Mesodermal cell (in vitro differentiated cells): Measurements from ENCODE around the gene AXIN1.
"Not testable (repeated sequence)": the region's sequence is repeated elsewhere in the genome, so short reads cannot be mapped to it uniquely, and the experiment has no call there.

Source experiments
- H3K27ac ChIP-seq: 2 replicates; pipeline ENCODE4 v1.7.0; 2013; ENCODE audit warnings: mild to moderate bottlenecking, low read depth, low read length, moderate library complexity; ENCODE audit not compliant: severe bottlenecking
- H3K36me3 ChIP-seq: 2 replicates; pipeline ENCODE4 v1.7.1; 2013; ENCODE audit warnings: mild to moderate bottlenecking, low read length, moderate library complexity; ENCODE audit not compliant: control insufficient read depth, insufficient read depth
- H3K4me1 ChIP-seq: one replicate; pipeline ENCODE4 v1.7.1; 2013; ENCODE audit warnings: mild to moderate bottlenecking, low read length; ENCODE audit not compliant: insufficient read depth, control insufficient read depth, poor library complexity, severe bottlenecking
- H3K4me3 ChIP-seq: 2 replicates; pipeline ENCODE4 v1.7.0; 2013; ENCODE audit warnings: low read length, control low read depth, mild to moderate bottlenecking; ENCODE audit not compliant: insufficient read depth, poor library complexity, severe bottlenecking; ENCODE audit errors: extremely low read depth
- H3K9me3 ChIP-seq: 2 replicates; pipeline ENCODE4 v1.7.1; 2013; ENCODE audit warnings: mild to moderate bottlenecking, low read length, moderate library complexity; ENCODE audit not compliant: control insufficient read depth
- WGBS, 2 experiments: methylation state at CpG; one replicate each; pipeline ENCODE4 v1.1.5; 2013; ENCODE audit warnings: missing lambda C conversion rate in 2 of 2; ENCODE audit not compliant: insufficient coverage in 2 of 2; 5-methylcytosine and 5-hydroxymethylcytosine counted together

Gene AXIN1

DNA sequence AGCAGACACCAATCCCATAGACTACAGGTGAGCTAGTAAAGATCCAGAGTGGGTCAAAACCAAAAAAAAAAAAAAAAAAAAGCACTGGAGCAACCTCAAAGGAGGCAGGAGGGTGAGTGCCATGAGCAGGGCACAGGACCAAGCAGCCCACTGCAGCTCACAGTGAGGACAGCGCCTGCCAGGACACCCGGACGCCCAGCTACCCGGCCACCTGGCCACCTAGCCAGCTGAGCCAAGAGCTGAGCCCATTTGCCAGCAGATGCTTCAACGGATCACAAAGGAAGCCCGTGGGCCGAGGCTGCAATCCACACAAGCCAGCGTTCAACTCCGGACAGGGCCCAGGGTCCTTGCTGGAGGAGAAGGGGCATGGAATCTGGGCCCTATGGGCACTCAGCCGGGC is 15.1 kb downstream of the AXIN1 start:
- Histone ChIP-seq H3K36me3 (peaks cover 10% of the 10 kb centered on the region), H3K27ac (no peak overlapping the region), H3K4me1 (no peaks in the 10 kb centered on the region), H3K4me3 (no peak overlapping the region), H3K9me3 (no peaks in the 10 kb centered on the region)
- WGBS, 2 experiments = 95 to 97% methylated on average over 10 of the region's 10 CpGs

DNA sequence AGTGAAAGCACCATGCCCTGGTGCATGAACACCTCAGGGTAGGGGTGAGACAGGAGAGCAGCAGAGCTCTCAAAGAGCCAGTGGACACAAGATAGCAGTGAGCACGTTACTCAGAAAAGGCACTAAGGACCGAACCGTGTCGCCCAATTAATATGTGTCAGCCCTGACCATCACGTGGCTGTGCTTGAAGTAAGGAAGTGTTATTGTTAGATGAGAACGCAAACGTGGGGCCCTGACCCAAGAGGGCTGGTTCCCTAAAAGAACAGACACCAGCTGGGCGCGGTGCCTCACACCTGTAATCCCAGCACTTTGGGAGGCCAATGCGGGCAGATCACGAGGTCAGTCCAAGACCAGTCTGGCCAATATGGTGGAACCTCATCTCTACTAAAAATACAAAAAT is 16.3 kb downstream of the AXIN1 start:
- Histone ChIP-seq H3K36me3 (peaks cover 6% of the 10 kb centered on the region), H3K4me3 (no peak overlapping the region), H3K4me1 (peaks cover 5% of the 10 kb centered on the region), H3K27ac (no peak overlapping the region), H3K9me3 (no peaks in the 10 kb centered on the region)
- 91 to 95% methylated on average over 8 to 11 of the region's 11 CpGs for WGBS, 2 experiments

- not testable (repeated sequence) for H3K9me3 ChIP-seq, H3K4me3 ChIP-seq, H3K4me1 ChIP-seq, H3K36me3 ChIP-seq, H3K27ac ChIP-seq
- 91 to 92% methylated on average over 7 to 8 of the region's 11 CpGs for WGBS, 2 experiments
These were observed 17.5 kb downstream of the AXIN1 start for GRCh38 chr16:334861-335632.

DNA sequence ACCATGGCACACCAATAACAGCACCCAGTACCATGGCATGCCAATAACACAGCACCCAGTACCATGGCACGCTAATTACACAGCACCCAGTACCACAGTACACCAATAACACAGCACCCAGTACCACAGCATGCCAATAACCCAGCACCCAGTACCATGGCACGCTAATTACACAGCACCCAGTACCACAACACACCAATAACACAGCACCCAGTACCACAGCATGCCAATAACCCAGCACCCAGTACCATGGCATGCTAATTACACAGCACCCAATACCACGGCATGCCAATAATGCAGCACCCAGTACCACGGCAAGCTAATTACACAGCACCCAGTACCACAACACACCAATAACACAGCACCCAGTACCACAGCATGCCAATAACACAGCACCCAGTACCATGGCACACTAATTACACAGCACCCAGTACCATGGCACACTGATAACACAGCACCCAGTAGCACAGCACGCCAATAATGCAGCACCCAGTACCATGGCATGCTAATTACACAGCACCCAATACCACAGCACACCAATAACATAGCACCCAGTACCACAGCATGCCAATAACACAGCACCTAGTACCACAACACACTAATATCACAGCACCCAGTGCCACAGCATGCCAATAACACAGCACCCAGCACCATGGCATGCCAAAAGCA is 18.2 kb downstream of the AXIN1 start:
- not testable (repeated sequence) for H3K9me3 ChIP-seq, H3K4me3 ChIP-seq, H3K4me1 ChIP-seq, H3K27ac ChIP-seq, H3K36me3 ChIP-seq
- 98 to 100% methylated on average over 3 to 4 of the region's 5 CpGs for WGBS, 2 experiments

DNA sequence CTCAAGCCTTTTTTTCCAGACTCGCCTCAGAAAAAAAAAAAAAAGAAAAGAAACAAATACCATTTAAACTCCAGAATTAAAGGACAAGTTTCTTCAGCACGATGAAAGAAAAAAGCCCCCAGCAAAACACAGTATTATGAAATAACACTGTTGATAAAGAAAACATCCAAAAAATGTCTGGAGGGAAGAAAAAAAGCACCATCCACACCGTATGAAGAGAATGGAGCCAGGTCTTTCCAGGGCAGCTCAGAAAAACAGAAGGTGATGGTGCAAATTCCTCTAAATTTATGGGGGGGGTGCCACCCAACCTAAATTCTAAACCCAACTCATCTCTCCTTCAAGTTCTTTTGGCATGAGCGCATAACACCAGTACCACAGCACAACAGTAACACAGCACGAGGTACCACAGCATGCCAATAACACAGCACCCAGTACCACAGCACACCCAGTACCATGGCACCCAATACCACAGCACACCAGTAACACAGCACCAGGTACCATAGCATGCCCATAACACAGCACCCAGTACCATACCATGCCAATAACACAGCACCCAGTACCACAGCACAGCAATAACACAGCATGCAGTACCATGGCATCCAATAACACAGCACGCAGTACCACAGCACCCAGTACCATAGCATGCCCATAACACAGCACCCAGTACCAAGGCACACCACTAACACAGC is 19.0 kb downstream of the AXIN1 start:
- H3K36me3 ChIP-seq = peaks cover 4% of the 10 kb centered on the region
- H3K27ac ChIP-seq = no peak overlapping the region
- 96% methylated on average over 3 to 4 of the region's 6 CpGs for WGBS, 2 experiments
- H3K9me3 ChIP-seq = no peaks in the 10 kb centered on the region
- peaks cover 5% of the 10 kb centered on the region for H3K4me1 ChIP-seq
- H3K4me3 ChIP-seq = no peak overlapping the region

DNA sequence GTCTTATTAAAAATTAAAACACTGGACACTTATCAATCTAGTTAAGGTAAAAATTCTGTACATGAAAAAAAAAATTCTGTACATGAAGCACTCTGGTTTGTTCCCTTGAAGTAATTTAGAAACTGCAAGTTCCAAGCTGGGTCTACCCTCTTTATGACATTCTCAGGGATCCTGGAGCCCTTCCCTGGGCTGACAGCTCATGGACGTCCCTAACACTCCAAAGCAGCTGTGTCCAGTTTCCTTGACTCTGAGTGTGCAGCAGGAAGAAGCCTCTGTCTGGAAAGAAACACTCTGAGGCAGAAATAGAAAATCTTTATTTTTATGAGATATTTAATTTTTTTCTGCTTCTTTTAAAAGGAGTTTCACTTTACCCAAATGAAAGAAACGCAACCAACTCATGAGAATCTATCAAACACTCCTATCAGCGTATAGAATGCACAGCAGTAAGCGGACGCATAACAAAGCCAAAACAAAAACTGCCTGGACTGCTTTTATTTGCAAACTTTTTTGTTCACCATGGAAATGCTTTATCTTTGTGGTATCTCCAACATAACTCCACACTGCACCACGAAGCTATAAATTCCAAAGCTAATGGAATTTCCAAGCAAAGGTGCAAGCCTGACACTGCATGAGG is 21.2 kb downstream of the AXIN1 start:
- WGBS, 2 experiments = 90% methylated on average over 5 of the region's 6 CpGs; no CpG with 5 or more reads in 1 of the 2 experiments
- H3K4me1 ChIP-seq = not testable (repeated sequence)

DNA sequence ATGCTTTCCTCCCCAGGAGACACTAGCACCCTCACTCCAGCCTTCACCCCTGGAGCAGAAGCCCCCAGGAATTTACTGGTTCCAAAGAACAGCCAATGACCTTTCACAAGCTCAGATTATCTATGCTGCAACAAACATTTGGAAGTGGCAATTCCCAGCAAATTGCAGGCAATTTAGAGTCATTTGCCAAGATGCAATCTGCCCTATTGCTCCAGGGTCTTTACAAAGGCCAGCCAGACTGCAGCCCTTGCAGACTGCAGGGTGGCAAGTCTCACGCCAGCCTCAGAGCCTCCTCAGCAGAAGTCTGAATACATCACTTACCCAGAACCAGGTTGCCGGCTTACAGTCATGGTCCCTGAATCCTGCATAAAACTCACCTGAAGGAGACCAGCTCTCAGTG is 21.8 kb downstream of the AXIN1 start:
- Histone ChIP-seq H3K27ac (no peak overlapping the region), H3K36me3 (peaks cover 4% of the 10 kb centered on the region), H3K4me1 (peaks cover 5% of the 10 kb centered on the region), H3K4me3 (no peak overlapping the region), H3K9me3 (no peaks in the 10 kb centered on the region)
- 79 to 83% methylated on average over 1 to 2 of the region's 2 CpGs for WGBS, 2 experiments

More for the DNA sequence above, 21.2 kb downstream of the AXIN1 start:
- H3K27ac ChIP-seq, H3K4me3 ChIP-seq, H3K36me3 ChIP-seq, H3K9me3 ChIP-seq: not testable (repeated sequence)

DNA sequence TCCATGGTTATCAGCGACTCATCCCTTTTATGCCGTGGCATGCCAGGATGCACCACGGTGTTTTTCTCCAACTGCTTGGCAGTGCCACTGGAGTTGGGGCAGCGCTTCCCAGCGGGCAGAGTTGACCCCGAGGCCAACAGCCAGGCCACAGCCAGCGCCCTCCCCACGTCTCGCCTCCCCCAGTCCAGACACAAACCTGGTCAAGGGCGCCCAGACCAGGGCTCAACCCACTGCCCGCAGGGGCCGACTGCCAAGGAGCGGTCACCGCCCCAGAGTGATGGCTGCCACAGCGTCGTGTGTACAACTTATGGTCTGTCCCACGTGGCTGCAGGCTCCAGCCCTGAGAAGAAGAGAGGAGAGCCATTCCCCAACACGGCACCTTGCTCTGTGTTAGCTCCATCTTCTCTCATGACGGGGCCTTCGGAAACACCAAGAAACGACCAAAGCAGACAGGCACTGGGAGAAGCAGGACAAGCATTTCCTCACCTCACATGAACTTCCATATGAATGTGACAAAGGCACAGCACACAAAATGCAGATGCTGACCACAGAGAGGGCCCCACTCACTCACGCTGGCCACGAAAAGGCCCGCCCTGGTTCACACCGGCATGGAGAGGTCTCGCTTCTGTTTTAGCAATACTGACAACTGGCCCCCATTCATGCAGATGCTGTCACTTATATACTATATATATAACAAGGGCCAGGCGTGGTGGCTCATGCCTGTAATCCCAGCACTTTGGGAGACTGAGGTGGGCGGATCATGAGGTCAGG is 27.0 kb downstream of the AXIN1 start:
- no peak overlapping the region for H3K4me3 ChIP-seq
- H3K4me1 ChIP-seq = no peaks in the 10 kb centered on the region
- no peak overlapping the region for H3K27ac ChIP-seq
- H3K36me3 ChIP-seq = peaks cover 4% of the 10 kb centered on the region
- 95 to 96% methylated on average over 21 to 25 of the region's 28 CpGs for WGBS, 2 experiments
- no peaks in the 10 kb centered on the region for H3K9me3 ChIP-seq

- WGBS, 2 experiments = 88 to 91% methylated on average over 52 to 53 of the region's 55 CpGs
- no peaks in the 10 kb centered on the region for H3K4me1 ChIP-seq
- H3K27ac ChIP-seq = no peak overlapping the region
These were observed 27.8 kb downstream of the AXIN1 start for GRCh38 chr16:324451-325334.

More at GRCh38 chr16:324451-325334, 27.8 kb downstream of the AXIN1 start:
- Histone ChIP-seq H3K9me3 (no peaks in the 10 kb centered on the region), H3K36me3 (peaks cover 4% of the 10 kb centered on the region), H3K4me3 (no peak overlapping the region)
